Measurements from ENCODE around the gene NAT8. TPM values are rescaled to one million over a fixed set of nuclear protein-coding genes. Genes with fewer than 3 reads are reported as not detected.

NAT8 gene
- total and polyA plus RNA-seq, 2 of the 13 experiments (the other 11 are each of a cell fraction or from before 2014, with no cell fraction given) = 1.9 to 12.9 TPM

- TF ChIP-seq THAP7 (CRISPR knock-in tag; IDR thresholded peaks at IDR 0.05) = 0 out of 2 replicates have a peak, but pooled peaks have one; percentile 35
- peak; percentile 28; the same call in 1 of the 2 replicates for TF ChIP-seq HNF4G (IDR thresholded peaks at IDR 0.05; ENCODE audit: borderline replicate concordance, low read depth, low read length)
- TF ChIP-seq HNF4G (CRISPR knock-in tag; IDR thresholded peaks at IDR 0.05; ENCODE audit: borderline replicate concordance, low read depth) = no peak; the same call in 1 of the 2 replicates
- TF ChIP-seq SAP130 (CRISPR knock-in tag; IDR thresholded peaks at IDR 0.05; ENCODE audit: low read depth) = peak; percentile 96
- peak; percentile 79 for TF ChIP-seq ZMYM4 (CRISPR knock-in tag; IDR thresholded peaks at IDR 0.05)
- TF ChIP-seq JUNB (CRISPR knock-in tag; IDR thresholded peaks at IDR 0.05; ENCODE audit: borderline replicate concordance) = no peak
- TF ChIP-seq ELF1 (CRISPR knock-in tag; IDR thresholded peaks at IDR 0.05) = peak; percentile 80
- peak; percentile 64 for TF ChIP-seq CEBPG (CRISPR knock-in tag; IDR thresholded peaks at IDR 0.05)
- TF ChIP-seq KLF11 (CRISPR knock-in tag; IDR thresholded peaks at IDR 0.05) = no peak
- no peak for TF ChIP-seq BORCS8-MEF2B (CRISPR knock-in tag; IDR thresholded peaks at IDR 0.05)
- no peak for TF ChIP-seq E2F2 (CRISPR knock-in tag; IDR thresholded peaks at IDR 0.05; ENCODE audit: borderline replicate concordance)
- TF ChIP-seq ZBTB37 (CRISPR knock-in tag; IDR thresholded peaks at IDR 0.05) = peak; percentile 68; the same call in 1 of the 2 replicates
- TF ChIP-seq TAF1 (CRISPR knock-in tag; IDR thresholded peaks at IDR 0.05) = 0 out of 2 replicates have a peak, but pooled peaks have one; percentile 12
- TF ChIP-seq POLR2G (IDR thresholded peaks at IDR 0.05; ENCODE audit: low read depth, low read length) = no peak
- no peak for TF ChIP-seq ZNF234 (CRISPR knock-in tag; conservative IDR thresholded peaks at IDR 0.05)
- no peak for TF ChIP-seq ZNF337 (CRISPR knock-in tag; IDR thresholded peaks at IDR 0.05; ENCODE audit: borderline replicate concordance, low read depth)
- TF ChIP-seq SP1 (IDR thresholded peaks at IDR 0.05) = no peak
- peak; percentile 64 for TF ChIP-seq SP1 (CRISPR knock-in tag; IDR thresholded peaks at IDR 0.05)
- TF ChIP-seq ZNF644 (CRISPR knock-in tag; IDR thresholded peaks at IDR 0.05; ENCODE audit: low read depth) = peak; percentile 94
- peak; percentile 78 for TF ChIP-seq MAX (IDR thresholded peaks at IDR 0.05)
- TF ChIP-seq HDAC1 (CRISPR knock-in tag; IDR thresholded peaks at IDR 0.05) = peak; percentile 94
- no peak for TF ChIP-seq ZNF740 (CRISPR knock-in tag; IDR thresholded peaks at IDR 0.05)
- no peak for TF ChIP-seq PCBP1 (IDR thresholded peaks at IDR 0.05; ENCODE audit: borderline replicate concordance, low read depth, low read length)
- no peak for TF ChIP-seq ZNF766 (CRISPR knock-in tag; IDR thresholded peaks at IDR 0.05; ENCODE audit: borderline replicate concordance)
- 0 out of 2 replicates have a peak, but pooled peaks have one; percentile 37 for TF ChIP-seq SMAD3 (CRISPR knock-in tag; IDR thresholded peaks at IDR 0.05)
- TF ChIP-seq SNAPC5 (CRISPR knock-in tag; IDR thresholded peaks at IDR 0.05; ENCODE audit: borderline replicate concordance) = no peak
- TF ChIP-seq NFIC (IDR thresholded peaks at IDR 0.05; ENCODE audit: low read length) = peak; percentile 36; the same call in 1 of the 2 replicates
- no peak for TF ChIP-seq MTF2 (CRISPR knock-in tag; IDR thresholded peaks at IDR 0.05; ENCODE audit: borderline replicate concordance)
- peak; percentile 59 for TF ChIP-seq ZNF350 (CRISPR knock-in tag; IDR thresholded peaks at IDR 0.05; ENCODE audit: borderline replicate concordance, low read depth)
Measured at GRCh38 chr2:73642338-73643018, at the start of gene NAT8 (continued).
